HepG2 (cell line): ENCODE results near the gene HS3ST3B1. TPM values are rescaled to one million over a fixed set of nuclear protein-coding genes. Genes with fewer than 3 reads are reported as not detected.

Source experiments
- ELF3 ChIP-seq: IDR thresholded peaks from 2 replicates; pipeline ENCODE4 v1.6.1; 2016; ENCODE audit warnings: missing genetic modification reagents, missing compliant biosample characterization
- FLYWCH1 ChIP-seq: sonication (generic); formaldehyde crosslinking; IDR thresholded peaks from 2 replicates; pipeline ENCODE4 v1.8.1; 2023; ENCODE audit warnings: mild to moderate bottlenecking, missing genetic modification reagents
- FOSL1 ChIP-seq: sonication (generic); formaldehyde crosslinking; IDR thresholded peaks from 2 replicates; pipeline ENCODE4 v1.9.0; 2021; ENCODE audit warnings: missing genetic modification reagents, borderline replicate concordance
- GATA4 ChIP-seq: sonication (generic); IDR thresholded peaks from 2 replicates; pipeline ENCODE4 v1.6.1; 2016; ENCODE audit warnings: antibody characterized with exemption, low read depth, borderline replicate concordance
- MTERF4 ChIP-seq: sonication (generic); formaldehyde crosslinking; IDR thresholded peaks from 2 replicates; pipeline ENCODE4 v1.8.0; 2023; ENCODE audit warnings: mild to moderate bottlenecking, missing genetic modification reagents
- NFAT5 ChIP-seq: sonication (generic); formaldehyde crosslinking; IDR thresholded peaks from 2 replicates; pipeline ENCODE4 v1.4.0; 2020; ENCODE audit warnings: missing genetic modification reagents
- SYNCRIP ChIP-seq: fragments of 200-400 bp; formaldehyde crosslinking; IDR thresholded peaks from 2 replicates; pipeline ENCODE4 v1.6.1; 2018; ENCODE audit warnings: mild to moderate bottlenecking, low read depth, low read length; ENCODE audit not compliant: insufficient read depth
- THAP9 ChIP-seq: sonication (generic); formaldehyde crosslinking; IDR thresholded peaks from 2 replicates; pipeline ENCODE4; 2020; ENCODE audit warnings: missing genetic modification reagents, mild to moderate bottlenecking, borderline replicate concordance
- XBP1 ChIP-seq: sonication (generic); formaldehyde crosslinking; IDR thresholded peaks from 2 replicates; pipeline ENCODE4 v1.5.0; 2020; ENCODE audit warnings: missing genetic modification reagents
- ZNF841 ChIP-seq: sonication (generic); formaldehyde crosslinking; IDR thresholded peaks from 2 replicates; pipeline ENCODE4 v1.8.1; 2023; ENCODE audit warnings: missing genetic modification reagents, borderline replicate concordance
- polyA plus RNA-seq, 8 experiments: library from polyadenylated mRNA; depleted of rRNA in 3 of 8; stranded (reverse) in 7 of 8; unstranded in 1 of 8; fragments of >200 nt; fragmentation: Illumina TruSeq in 4 of 8; extraction: Trizol in 4 of 8; gene quantifications; 2 replicates each; pipeline versions ENCODE4 v1.2.1 to v1.2.3, GENCODE V29; 2011 to 2016; ENCODE audit warnings: low read depth in 4 of 8, missing spikeins in 1 of 8, mixed read lengths in 1 of 8; ENCODE audit not compliant: insufficient read depth in 1 of 8
- total RNA-seq, 5 experiments: library from RNA; depleted of rRNA; stranded (reverse); fragments of >200 nt; fragmentation: Illumina TruSeq; extraction: Trizol; gene quantifications; 2 replicates each; pipeline ENCODE4 v1.2.3, GENCODE V29; 2016; ENCODE audit warnings: low read depth in 1 of 5
- TF ChIP-seq, protein P1 (sequence below): sonication (generic); formaldehyde crosslinking; IDR thresholded peaks from 2 replicates; pipeline ENCODE4 v1.4.0; 2020; ENCODE audit warnings: missing genetic modification reagents
- TF ChIP-seq, protein P2 (sequence below): sonication (generic); formaldehyde crosslinking; IDR thresholded peaks from 2 replicates; pipeline ENCODE4 v1.4.0; 2020; ENCODE audit warnings: missing genetic modification reagents
- TF ChIP-seq, protein P3 (sequence below): sonication (generic); formaldehyde crosslinking; IDR thresholded peaks from 2 replicates; pipeline ENCODE4 v1.4.0; 2020; ENCODE audit warnings: mild to moderate bottlenecking, missing genetic modification reagents

The HS3ST3B1 gene
- total and polyA plus RNA-seq, 2 of the 13 experiments (the other 11 are each of a cell fraction or from before 2014, with no cell fraction given) = 15.7 to 39.5 TPM

DNA sequence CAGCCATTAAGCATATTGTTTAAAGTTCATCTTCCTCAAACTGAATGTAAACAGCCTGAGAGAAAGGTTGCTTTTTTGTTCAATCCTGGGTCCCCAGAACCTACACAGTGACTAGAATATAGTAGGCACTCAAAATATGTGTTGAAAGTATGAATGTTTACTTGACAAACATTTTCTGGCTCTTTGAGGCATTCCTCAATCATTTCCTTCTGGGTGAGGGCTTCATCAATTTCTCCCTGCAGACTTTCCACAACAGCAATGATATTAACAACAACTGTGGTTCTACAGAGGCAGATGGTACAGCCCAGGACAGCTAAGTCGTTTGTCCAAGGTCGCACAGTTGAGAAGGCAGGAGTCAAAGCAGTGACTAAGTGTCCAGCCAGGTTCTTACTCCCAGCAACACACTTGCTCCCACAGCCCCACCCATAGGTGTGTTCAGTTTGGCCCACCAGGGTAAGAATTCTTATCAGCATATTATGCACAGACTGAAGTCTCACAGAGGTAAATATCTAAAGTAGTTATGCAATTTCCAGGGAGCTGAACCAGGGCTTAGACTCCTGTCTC lies 61.1 kb downstream of the HS3ST3B1 start (continued):
- TF ChIP-seq THAP9 (CRISPR knock-in tag) (no peak), NFAT5 (no peak), FOSL1 (CRISPR knock-in tag) (no peak), MTERF4 (no peak), XBP1 (CRISPR knock-in tag) (no peak), GATA4 (peak; percentile 34; the same call in 1 of the 2 replicates), FLYWCH1 (CRISPR knock-in tag) (no peak), SYNCRIP (no peak), ZNF841 (CRISPR knock-in tag) (no peak), ELF3 (CRISPR knock-in tag) (no peak)
- TF ChIP-seq, protein P1, sequence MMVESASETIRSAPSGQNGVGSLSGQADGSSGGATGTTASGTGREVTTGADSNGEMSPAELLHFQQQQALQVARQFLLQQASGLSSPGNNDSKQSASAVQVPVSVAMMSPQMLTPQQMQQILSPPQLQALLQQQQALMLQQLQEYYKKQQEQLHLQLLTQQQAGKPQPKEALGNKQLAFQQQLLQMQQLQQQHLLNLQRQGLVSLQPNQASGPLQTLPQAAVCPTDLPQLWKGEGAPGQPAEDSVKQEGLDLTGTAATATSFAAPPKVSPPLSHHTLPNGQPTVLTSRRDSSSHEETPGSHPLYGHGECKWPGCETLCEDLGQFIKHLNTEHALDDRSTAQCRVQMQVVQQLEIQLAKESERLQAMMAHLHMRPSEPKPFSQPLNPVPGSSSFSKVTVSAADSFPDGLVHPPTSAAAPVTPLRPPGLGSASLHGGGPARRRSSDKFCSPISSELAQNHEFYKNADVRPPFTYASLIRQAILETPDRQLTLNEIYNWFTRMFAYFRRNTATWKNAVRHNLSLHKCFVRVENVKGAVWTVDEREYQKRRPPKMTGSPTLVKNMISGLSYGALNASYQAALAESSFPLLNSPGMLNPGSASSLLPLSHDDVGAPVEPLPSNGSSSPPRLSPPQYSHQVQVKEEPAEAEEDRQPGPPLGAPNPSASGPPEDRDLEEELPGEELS = peak; percentile 69
- TF ChIP-seq, protein P2, sequence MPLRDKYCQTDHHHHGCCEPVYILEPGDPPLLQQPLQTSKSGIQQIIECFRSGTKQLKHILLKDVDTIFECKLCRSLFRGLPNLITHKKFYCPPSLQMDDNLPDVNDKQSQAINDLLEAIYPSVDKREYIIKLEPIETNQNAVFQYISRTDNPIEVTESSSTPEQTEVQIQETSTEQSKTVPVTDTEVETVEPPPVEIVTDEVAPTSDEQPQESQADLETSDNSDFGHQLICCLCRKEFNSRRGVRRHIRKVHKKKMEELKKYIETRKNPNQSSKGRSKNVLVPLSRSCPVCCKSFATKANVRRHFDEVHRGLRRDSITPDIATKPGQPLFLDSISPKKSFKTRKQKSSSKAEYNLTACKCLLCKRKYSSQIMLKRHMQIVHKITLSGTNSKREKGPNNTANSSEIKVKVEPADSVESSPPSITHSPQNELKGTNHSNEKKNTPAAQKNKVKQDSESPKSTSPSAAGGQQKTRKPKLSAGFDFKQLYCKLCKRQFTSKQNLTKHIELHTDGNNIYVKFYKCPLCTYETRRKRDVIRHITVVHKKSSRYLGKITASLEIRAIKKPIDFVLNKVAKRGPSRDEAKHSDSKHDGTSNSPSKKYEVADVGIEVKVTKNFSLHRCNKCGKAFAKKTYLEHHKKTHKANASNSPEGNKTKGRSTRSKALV (CRISPR knock-in tag) = no peak
- TF ChIP-seq, protein P3, sequence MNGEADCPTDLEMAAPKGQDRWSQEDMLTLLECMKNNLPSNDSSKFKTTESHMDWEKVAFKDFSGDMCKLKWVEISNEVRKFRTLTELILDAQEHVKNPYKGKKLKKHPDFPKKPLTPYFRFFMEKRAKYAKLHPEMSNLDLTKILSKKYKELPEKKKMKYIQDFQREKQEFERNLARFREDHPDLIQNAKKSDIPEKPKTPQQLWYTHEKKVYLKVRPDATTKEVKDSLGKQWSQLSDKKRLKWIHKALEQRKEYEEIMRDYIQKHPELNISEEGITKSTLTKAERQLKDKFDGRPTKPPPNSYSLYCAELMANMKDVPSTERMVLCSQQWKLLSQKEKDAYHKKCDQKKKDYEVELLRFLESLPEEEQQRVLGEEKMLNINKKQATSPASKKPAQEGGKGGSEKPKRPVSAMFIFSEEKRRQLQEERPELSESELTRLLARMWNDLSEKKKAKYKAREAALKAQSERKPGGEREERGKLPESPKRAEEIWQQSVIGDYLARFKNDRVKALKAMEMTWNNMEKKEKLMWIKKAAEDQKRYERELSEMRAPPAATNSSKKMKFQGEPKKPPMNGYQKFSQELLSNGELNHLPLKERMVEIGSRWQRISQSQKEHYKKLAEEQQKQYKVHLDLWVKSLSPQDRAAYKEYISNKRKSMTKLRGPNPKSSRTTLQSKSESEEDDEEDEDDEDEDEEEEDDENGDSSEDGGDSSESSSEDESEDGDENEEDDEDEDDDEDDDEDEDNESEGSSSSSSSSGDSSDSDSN (CRISPR knock-in tag) = no peak
